K562 (cell line): ENCODE results near the gene WWOX.

ENCODE experiments used
- PHB2 ChIP-seq: fragments of 450-650 bp; IDR thresholded peaks from 2 replicates; pipeline ENCODE4 v1.6.1; 2017; ENCODE audit warnings: low read depth
- POLR2AphosphoS5 ChIP-seq: IDR thresholded peaks from 2 replicates; pipeline ENCODE4 v1.6.1; 2011; ENCODE audit warnings: mild to moderate bottlenecking, low read depth, low read length, moderate library complexity; ENCODE audit not compliant: control insufficient read depth, insufficient read depth

DNA sequence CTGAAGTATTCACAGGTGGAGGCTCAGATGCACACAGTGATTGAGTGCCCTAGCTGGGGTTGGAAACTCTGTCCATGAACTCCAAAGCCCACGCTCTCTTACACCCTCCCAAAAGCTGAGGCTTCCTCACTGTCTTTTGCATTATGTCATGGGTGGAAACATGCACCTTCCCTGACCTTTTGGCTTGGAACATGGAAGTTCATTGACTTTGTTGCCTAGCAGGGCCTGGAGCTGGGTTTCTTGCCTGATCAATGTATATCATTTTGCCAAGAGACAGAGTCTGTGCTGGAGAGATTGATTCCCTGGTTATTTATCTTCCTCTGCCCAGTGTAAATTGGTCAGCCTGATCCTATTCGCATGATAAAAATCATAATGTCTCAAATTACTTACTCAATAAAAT, 942.7 kb downstream of the WWOX start:
- TF ChIP-seq PHB2 = no peak
- TF ChIP-seq POLR2AphosphoS5 = no peak
